ENCODE measurements around the gene P3H3. TPM values are rescaled to one million over a fixed set of nuclear protein-coding genes. Genes with fewer than 3 reads are reported as not detected.

P3H3 gene
- total and polyA plus RNA-seq, 4 donors: 0.42 to 1.9 (median 1.6) TPM

DNA sequence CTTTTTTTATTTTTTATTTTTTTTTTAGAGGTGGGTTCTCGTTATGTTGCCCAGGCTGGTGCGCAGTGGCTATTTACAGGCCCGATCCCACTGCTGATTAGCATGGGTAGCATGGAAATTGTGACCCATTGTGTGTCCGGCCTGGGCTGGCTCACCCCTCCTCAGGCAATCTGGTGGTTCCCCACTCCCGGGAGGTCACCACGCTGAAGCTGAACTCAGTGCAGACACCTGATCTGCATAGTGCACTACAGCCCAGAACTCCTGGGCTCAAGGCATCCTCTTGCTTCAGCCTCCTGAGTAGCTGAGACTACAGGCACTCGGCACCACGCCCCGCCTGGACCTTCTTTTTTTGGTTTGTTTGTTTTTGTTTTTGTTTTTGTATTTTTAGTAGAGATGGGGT lies 44.4 kb upstream of the P3H3 start (continued):
- TF ChIP-seq, protein P1, sequence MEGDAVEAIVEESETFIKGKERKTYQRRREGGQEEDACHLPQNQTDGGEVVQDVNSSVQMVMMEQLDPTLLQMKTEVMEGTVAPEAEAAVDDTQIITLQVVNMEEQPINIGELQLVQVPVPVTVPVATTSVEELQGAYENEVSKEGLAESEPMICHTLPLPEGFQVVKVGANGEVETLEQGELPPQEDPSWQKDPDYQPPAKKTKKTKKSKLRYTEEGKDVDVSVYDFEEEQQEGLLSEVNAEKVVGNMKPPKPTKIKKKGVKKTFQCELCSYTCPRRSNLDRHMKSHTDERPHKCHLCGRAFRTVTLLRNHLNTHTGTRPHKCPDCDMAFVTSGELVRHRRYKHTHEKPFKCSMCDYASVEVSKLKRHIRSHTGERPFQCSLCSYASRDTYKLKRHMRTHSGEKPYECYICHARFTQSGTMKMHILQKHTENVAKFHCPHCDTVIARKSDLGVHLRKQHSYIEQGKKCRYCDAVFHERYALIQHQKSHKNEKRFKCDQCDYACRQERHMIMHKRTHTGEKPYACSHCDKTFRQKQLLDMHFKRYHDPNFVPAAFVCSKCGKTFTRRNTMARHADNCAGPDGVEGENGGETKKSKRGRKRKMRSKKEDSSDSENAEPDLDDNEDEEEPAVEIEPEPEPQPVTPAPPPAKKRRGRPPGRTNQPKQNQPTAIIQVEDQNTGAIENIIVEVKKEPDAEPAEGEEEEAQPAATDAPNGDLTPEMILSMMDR (IDR thresholded peaks at IDR 0.05; ENCODE audit: low read depth, low read length, missing input control): no peak
- TF ChIP-seq FOXA2 (IDR thresholded peaks at IDR 0.05): no peak
- TF ChIP-seq YY1 (IDR thresholded peaks at IDR 0.05): no peak
- no peak for TF ChIP-seq FOXA1 (IDR thresholded peaks at IDR 0.05)
- TF ChIP-seq, protein P2, sequence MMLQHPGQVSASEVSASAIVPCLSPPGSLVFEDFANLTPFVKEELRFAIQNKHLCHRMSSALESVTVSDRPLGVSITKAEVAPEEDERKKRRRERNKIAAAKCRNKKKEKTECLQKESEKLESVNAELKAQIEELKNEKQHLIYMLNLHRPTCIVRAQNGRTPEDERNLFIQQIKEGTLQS (IDR thresholded peaks at IDR 0.05): no peak
- TF ChIP-seq RAD21 (IDR thresholded peaks at IDR 0.05): no peak
- TF ChIP-seq HNF4A (conservative IDR thresholded peaks at IDR 0.05): no peak

DNA sequence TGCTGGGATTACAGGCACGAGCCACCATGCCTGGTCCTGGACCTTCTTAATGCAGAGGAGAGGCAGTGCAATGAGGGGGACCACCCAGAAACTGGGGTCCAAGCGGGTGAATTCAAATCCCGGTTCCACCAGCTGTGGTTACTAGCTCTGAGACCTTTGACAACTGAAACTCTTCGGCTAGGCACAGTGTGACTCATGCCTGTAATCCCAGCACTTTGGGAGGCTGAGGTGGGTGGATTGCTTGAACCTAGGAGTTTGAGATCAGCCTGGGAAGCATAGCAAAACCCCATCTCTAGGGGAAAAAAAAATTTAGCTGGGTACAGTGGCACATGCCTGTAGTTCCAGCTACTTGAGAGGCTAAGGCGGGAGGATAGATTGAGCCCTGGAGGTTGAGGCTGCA lies 43.9 kb upstream of the P3H3 start:
- H3K4me3 ChIP-seq (ENCODE audit: low read depth in 1 of 3, low read length in 3 of 3): no peak overlapping the region
- H3K9ac ChIP-seq (ENCODE audit: low read depth in 1 of 2, low read length in 2 of 2): no peak overlapping the region
- H3K27me3 ChIP-seq (ENCODE audit: control insufficient read depth in 4 of 4, insufficient read depth in 4 of 4, low read length in 3 of 4): no peaks in the 10 kb centered on the region
- H3K36me3 ChIP-seq (ENCODE audit: control insufficient read depth in 4 of 4, insufficient read depth in 3 of 4, low read depth in 1 of 4, low read length in 3 of 4): no peaks in the 10 kb centered on the region
- H3K9me3 ChIP-seq (ENCODE audit: control insufficient read depth in 4 of 4, low read length in 3 of 4): no peaks in the 10 kb centered on the region
- WGBS: 89% methylated on average over 5 of the region's 5 CpGs
- H3K4me1 ChIP-seq (ENCODE audit: control insufficient read depth in 4 of 4, insufficient read depth in 4 of 4, low read length in 3 of 4): peaks cover 0 to 18% (median 11%) of the 10 kb centered on the region in 4 donors
- H3K27ac ChIP-seq (ENCODE audit: low read depth in 1 of 2, low read length in 2 of 2): no peak overlapping the region
- TF ChIP-seq JUND (IDR thresholded peaks at IDR 0.05): no peak
- no peak for TF ChIP-seq TAF1 (conservative IDR thresholded peaks at IDR 0.05)
- no peak for TF ChIP-seq RXRA (IDR thresholded peaks at IDR 0.05)
- no peak for TF ChIP-seq FOXA1 (IDR thresholded peaks at IDR 0.05)
- TF ChIP-seq RAD21 (IDR thresholded peaks at IDR 0.05): no peak
- TF ChIP-seq, protein P1 (IDR thresholded peaks at IDR 0.05; ENCODE audit: low read depth, low read length, missing input control): no peak
- TF ChIP-seq HNF4A (conservative IDR thresholded peaks at IDR 0.05): no peak
- TF ChIP-seq, protein P2 (IDR thresholded peaks at IDR 0.05): no peak
- DNase-seq (ENCODE audit: low spot score): no peak

DNA sequence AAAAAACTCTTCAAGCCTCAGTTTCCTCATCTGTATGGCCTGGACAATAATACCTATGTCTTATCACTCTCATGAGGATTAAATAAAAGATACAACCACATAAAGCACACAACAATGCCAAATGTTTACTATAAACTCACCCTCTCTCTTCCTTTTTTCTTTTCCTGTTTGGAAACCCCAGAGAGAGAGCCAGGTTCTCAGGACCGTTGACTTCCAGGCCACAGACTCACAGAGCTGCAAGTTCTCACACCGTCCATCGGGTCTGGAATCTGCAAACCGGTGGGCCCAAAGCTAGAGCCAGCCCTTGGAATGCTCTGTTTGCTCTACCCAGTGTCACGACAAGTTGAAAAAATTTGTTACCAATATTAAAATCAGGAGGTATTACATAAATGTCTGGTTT lies 43.4 kb upstream of the P3H3 start:
- TF ChIP-seq NR2F2 (IDR thresholded peaks at IDR 0.05) (no peak), RXRA (IDR thresholded peaks at IDR 0.05) (no peak), EGR1 (IDR thresholded peaks at IDR 0.05; ENCODE audit: low read depth in 2 of 2) (no peak), YY1 (IDR thresholded peaks at IDR 0.05) (no peak), RAD21 (IDR thresholded peaks at IDR 0.05) (no peak), SP1 (IDR thresholded peaks at IDR 0.05) (no peak), HNF4G (IDR thresholded peaks at IDR 0.05) (no peak), TAF1 (conservative IDR thresholded peaks at IDR 0.05) (no peak), GABPA (IDR thresholded peaks at IDR 0.05 in 1 of 2, conservative IDR thresholded peaks at IDR 0.05 in 1 of 2) (no peak), HNF4A (conservative IDR thresholded peaks at IDR 0.05) (no peak), JUND (IDR thresholded peaks at IDR 0.05) (no peak)
- TF ChIP-seq, protein P2 (IDR thresholded peaks at IDR 0.05): no peak
- H3K4me3 ChIP-seq (ENCODE audit: low read depth in 1 of 3, low read length in 3 of 3): no peak overlapping the region
- no peaks in the 10 kb centered on the region for H3K36me3 ChIP-seq (ENCODE audit: control insufficient read depth in 4 of 4, insufficient read depth in 3 of 4, low read depth in 1 of 4, low read length in 3 of 4)
- no peak overlapping the region for H3K27ac ChIP-seq (ENCODE audit: low read depth in 1 of 2, low read length in 2 of 2)
- DNase-seq (ENCODE audit: low spot score): no peak
- H3K9ac ChIP-seq (ENCODE audit: low read depth in 1 of 2, low read length in 2 of 2): no peak overlapping the region
- H3K4me1 ChIP-seq (ENCODE audit: control insufficient read depth in 4 of 4, insufficient read depth in 4 of 4, low read length in 3 of 4): peaks cover 0 to 14% (median 7%) of the 10 kb centered on the region in 4 donors
- no peaks in the 10 kb centered on the region for H3K9me3 ChIP-seq (ENCODE audit: control insufficient read depth in 4 of 4, low read length in 3 of 4)
- no peaks in the 10 kb centered on the region for H3K27me3 ChIP-seq (ENCODE audit: control insufficient read depth in 4 of 4, insufficient read depth in 4 of 4, low read length in 3 of 4)
- 65% methylated on average over 5 of the region's 5 CpGs for WGBS

Measured in liver (tissue), 9 donors.